H54 (cell line): Measurements from ENCODE around the gene ZNF574.

ENCODE experiments used
- DNase-seq: peaks from one replicate; pipeline ENCODE4 v3.0.0; 2011; ENCODE audit warnings: low spot score, mixed read lengths; ENCODE audit not compliant: insufficient read length
- FAIRE-seq: peaks from 3 replicates; lab custom pipeline; 2011; peaks lifted over from hg19 to GRCh38; lab: Jason Lieb, UNC
- POLR2A ChIP-seq: IDR thresholded peaks from 2 replicates; pipeline ENCODE4 v1.6.1; 2011; ENCODE audit warnings: low read depth, mild to moderate bottlenecking, low read length

Gene ZNF574

GRCh38 chr19:42113641-42114348, 37.8 kb downstream of the ZNF574 start:
- DNase-seq (peak; percentile 99), FAIRE-seq (peak; percentile 85)

DNA sequence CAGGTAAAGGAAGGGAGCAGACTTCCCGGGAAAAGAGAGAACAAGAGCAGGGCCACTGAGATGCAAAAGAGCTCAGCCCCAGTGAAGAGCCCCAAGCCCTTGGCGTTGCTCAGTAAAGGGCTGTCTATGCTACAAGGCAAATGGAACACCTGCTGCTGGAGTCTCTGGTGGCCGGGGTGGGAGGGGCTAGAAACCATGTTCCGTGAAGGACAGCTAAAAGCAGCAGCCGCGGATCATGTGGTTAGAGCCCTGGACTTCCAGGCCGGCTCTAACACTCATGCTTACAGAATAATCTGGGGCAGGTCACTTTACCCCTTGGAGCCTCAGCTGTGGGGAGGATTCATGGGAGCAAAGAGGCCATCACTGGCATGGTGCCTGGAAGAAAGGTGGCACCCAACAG, 38.4 kb downstream of the ZNF574 start:
- TF ChIP-seq POLR2A = no peak
- DNase-seq = no peak
- no peak for FAIRE-seq

More at GRCh38 chr19:42113641-42114348, 37.8 kb downstream of the ZNF574 start:
- TF ChIP-seq POLR2A = peak; percentile 15; the same call in 1 of the 2 replicates

DNA sequence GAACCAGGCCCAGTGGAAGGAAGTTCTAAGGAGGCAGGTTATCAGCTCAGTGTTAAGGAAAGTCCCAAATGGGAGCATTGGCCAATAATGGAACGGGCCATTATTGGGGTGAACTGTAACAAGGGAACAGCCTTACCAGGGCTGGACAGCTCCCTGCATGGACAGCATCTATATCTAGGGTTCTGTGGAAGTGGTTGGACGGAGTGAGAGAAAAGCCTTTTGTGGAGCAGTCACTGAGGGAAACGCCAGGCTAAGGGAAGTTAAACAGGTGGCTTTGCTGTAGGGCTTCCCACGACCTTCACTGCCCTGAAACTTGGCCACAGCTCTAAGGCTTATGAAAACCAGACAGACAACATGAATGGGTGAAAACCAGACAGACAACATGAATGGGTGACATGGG, 39.3 kb downstream of the ZNF574 start:
- no peak for TF ChIP-seq POLR2A
- FAIRE-seq = no peak

GRCh38 chr19:42115705-42116104, 39.7 kb downstream of the ZNF574 start:
- no peak for FAIRE-seq
- no peak for DNase-seq
- no peak for TF ChIP-seq POLR2A

More for the DNA sequence above, 39.3 kb downstream of the ZNF574 start:
- DNase-seq = no peak

DNA sequence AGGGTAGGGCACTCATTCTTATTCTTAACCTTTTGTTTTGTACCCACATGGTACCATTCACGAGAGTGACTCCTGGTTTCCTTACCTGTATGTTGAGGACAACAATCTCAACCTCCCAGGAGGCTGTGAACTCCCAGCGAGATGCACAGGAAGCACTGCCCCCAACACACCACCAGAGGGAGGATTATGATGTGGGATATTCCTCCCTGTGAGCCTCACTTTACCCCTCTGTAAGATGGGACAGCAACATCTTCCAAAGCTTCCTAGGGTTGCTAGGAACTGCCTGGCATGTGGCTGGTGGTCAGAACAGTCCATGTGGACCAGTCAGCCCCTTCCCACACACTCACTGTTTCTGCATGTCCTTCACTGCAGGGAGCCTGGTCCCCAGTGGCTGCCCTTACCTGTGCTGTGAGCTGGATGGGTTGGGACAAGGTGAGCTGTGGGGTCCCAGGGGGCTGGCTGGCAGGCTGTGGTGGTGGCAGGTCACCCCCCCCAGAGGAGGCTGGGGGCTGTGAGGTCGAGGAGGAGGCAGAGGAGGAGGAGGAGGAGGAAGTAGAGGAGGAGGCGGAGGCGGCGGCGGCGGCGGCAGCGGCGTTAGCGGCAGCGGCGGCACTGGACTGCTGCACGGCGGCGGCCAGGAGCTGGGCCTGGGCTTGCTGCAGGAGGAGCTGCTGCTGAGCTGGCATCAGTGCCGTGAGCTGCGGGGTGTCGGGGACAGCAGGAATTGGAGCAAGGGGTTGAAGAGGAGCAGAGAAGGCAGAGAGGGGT, 40.5 kb downstream of the ZNF574 start:
- no peak for FAIRE-seq
- TF ChIP-seq POLR2A = no peak
- no peak for DNase-seq

GRCh38 chr19:42117076-42117475, 41.1 kb downstream of the ZNF574 start:
- no peak for TF ChIP-seq POLR2A

DNA sequence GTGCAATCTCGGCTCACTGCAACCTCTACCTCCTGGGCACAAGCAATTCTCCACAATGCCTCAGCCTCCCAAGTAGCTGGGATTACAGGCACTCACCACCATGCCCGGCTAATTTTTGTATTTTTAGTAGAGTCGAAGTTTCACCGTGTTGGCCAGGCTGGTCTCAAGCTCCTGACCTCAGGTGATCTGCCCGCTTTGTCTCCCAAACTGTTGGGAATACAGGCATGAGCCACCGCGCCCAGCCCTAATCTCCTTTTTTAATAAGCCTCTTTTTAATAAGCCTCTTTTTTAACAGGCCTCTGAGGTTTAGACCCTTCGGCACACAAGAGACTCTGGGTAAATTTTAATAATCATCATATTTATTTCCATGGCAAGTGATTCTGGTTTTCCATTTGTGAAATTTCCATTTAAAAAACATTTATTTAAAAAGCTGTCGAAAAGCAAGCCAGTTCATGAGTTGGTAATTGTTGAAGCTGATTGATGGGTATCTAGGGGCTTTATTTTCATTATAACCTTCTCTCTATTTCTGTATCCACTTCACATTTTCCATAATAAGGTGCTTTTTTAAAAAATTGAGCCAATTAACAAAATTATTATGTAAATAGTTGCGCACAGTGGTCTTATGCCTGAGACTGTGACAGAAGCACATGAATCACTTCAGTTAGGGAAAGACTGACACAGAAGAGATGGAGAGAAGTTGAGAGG, 44.5 kb downstream of the ZNF574 start:
- no peak for FAIRE-seq
- no peak for DNase-seq
- TF ChIP-seq POLR2A = no peak

More at GRCh38 chr19:42117076-42117475, 41.1 kb downstream of the ZNF574 start:
- no peak for FAIRE-seq
- no peak for DNase-seq

- TF ChIP-seq POLR2A = no peak
- no peak for DNase-seq
- FAIRE-seq = no peak
These were observed 45.2 kb downstream of the ZNF574 start for GRCh38 chr19:42121036-42121621.

- no peak for TF ChIP-seq POLR2A
- FAIRE-seq (peak; percentile 30), DNase-seq (peak; percentile 98)
These were observed 45.7 kb downstream of the ZNF574 start for GRCh38 chr19:42121656-42122069.

- DNase-seq (no peak), FAIRE-seq (no peak)
- no peak for TF ChIP-seq POLR2A
These were observed 47.0 kb downstream of the ZNF574 start for GRCh38 chr19:42122691-42123607.

GRCh38 chr19:42123765-42124164, 47.8 kb downstream of the ZNF574 start:
- no peak for TF ChIP-seq POLR2A
- DNase-seq (no peak), FAIRE-seq (no peak)

- FAIRE-seq = no peak
- DNase-seq = no peak
- TF ChIP-seq POLR2A = no peak
These were observed 48.5 kb downstream of the ZNF574 start for GRCh38 chr19:42124386-42124901.
